ENCODE measurements around the gene EPO. TPM values are rescaled to one million over a fixed set of nuclear protein-coding genes. Genes with fewer than 3 reads are reported as not detected.
A peak's percentile ranks its signal among the peaks of the same experiment; 100 is the strongest.

The EPO gene
- not detected for total RNA-seq
- long read RNA-seq, donor 1, result 0 reads
- long read RNA-seq, donor 2, result 0 reads

DNA sequence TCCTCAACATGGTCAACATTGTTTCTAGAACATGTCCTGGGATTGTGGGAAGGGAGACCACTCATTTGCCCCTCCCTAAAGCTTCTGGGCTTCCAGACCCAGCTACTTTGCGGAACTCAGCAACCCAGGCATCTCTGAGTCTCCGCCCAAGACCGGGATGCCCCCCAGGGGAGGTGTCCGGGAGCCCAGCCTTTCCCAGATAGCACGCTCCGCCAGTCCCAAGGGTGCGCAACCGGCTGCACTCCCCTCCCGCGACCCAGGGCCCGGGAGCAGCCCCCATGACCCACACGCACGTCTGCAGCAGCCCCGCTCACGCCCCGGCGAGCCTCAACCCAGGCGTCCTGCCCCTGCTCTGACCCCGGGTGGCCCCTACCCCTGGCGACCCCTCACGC is at the start of gene EPO:
TSS of gene EPO (plus strand) at position 190 of the 392 bp plus-strand sequence. CDS start 513 bp downstream, outside the sequence.
- Histone ChIP-seq H3K4me1 (ENCODE audit: low read depth) (peaks cover 10% of the 10 kb centered on the region), H3K36me3 (ENCODE audit: low read depth) (no peaks in the 10 kb centered on the region), H3K4me3 (no peak within 1 kb of the TSS), H3K9me3 (no peaks in the 10 kb centered on the region)
- intact Hi-C loops (cut with DNase I, micrococcal nuclease), result no loop called here
- ATAC-seq, result no peak
- DNase-seq, result no peak
- TF ChIP-seq, protein P1, sequence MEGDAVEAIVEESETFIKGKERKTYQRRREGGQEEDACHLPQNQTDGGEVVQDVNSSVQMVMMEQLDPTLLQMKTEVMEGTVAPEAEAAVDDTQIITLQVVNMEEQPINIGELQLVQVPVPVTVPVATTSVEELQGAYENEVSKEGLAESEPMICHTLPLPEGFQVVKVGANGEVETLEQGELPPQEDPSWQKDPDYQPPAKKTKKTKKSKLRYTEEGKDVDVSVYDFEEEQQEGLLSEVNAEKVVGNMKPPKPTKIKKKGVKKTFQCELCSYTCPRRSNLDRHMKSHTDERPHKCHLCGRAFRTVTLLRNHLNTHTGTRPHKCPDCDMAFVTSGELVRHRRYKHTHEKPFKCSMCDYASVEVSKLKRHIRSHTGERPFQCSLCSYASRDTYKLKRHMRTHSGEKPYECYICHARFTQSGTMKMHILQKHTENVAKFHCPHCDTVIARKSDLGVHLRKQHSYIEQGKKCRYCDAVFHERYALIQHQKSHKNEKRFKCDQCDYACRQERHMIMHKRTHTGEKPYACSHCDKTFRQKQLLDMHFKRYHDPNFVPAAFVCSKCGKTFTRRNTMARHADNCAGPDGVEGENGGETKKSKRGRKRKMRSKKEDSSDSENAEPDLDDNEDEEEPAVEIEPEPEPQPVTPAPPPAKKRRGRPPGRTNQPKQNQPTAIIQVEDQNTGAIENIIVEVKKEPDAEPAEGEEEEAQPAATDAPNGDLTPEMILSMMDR (IDR thresholded peaks at IDR 0.05), result no peak

DNA sequence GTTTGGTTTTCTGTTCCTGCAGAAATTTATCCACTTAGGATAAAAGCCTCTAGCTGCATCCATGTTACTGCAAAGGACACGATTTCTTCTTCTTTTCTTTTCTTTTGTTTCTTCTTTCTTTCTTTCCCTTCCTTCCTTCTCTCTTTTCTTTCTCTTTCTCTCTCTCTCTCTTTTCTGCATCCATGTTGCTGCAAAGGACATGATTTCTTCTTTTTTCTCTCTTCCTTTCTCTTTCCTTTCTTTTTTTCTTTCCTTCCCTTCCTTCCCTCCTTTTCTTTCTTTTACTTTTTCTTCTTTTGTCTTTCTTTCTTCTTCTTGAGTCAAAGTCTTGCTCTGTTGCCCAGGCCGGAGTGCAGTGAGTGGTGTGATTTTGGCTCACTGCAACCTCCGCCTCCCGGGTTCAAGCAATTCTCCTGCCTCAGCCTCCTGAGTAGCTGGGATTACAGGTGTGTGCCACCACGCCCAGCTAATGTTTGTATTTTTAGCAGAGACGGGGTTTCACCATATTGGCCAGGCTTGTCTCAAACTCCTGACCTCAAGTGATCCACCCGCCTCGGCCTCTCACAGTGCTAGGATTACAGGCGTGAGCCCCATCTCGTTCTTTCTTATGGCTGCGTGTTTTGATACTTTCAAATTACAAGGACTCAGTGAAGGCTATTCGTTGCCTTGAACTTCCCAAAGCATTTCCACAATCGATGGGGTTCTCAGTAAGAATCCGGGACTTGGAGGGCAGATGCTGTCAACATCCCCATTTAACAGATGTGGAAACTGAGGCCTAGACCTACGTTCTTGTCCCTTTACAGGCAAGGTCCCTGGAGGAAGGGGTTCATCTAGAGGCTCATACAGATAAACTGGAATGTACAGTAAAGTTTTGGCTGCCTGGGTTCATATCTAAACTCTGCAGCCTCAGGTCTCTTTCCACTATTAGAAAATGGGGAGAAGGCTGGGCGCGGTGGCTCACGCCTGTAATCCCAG is 48.6 kb upstream of the EPO start:
- intact Hi-C loops (cut with DNase I, micrococcal nuclease), result no loop called here
- H3K4me1 ChIP-seq (ENCODE audit: low read depth), result no peaks in the 10 kb centered on the region
- DNase-seq, result peak in 1 of 3 donors; percentile 42
- no peaks in the 10 kb centered on the region for H3K9me3 ChIP-seq
- H3K4me3 ChIP-seq, result no peak overlapping the region
- TF ChIP-seq, protein P1 (IDR thresholded peaks at IDR 0.05), result no peak
- no peak for ATAC-seq
- no peaks in the 10 kb centered on the region for H3K36me3 ChIP-seq (ENCODE audit: low read depth)

DNA sequence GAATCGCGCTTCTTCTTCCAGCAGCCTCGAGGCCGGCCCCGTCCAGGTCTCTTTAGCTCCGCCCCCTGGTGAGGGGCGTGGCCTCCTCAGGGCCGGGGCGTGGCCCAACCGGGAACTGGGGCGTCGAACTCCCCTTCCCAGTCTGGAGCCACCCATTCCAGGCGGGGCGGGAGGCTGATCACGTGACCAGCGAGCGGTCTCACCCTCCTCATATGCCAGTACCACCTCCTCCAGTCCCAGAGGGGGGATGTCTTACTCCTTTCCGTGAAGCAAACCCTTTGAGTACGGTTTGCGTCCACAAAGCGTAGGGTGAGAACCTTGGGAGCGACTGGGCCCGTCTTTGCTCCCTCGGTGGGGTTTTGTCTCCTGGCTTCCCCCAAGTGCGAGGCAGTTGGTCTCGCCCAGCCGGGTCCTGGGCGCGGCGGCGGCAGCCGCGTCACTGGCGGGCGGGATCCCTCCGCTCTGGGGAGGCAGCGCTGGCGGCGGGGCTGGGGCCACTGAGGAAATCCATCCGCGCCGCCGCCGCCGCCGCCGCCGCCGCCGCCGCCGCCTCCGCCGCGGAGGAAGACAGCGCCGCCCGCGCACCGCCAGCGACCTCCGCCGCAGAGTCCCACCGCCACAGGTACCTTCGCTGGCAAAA is 46.8 kb upstream of the EPO start, which contains the start of gene GNB2:
TSS of gene GNB2 (plus strand) at position 439 of the 640 bp plus-strand sequence. CDS start 2,526 bp downstream, outside the sequence.
- TF ChIP-seq, protein P1 (IDR thresholded peaks at IDR 0.05), result no peak
- peaks cover 5% of the 10 kb centered on the region for H3K36me3 ChIP-seq (ENCODE audit: low read depth)
- H3K4me1 ChIP-seq (ENCODE audit: low read depth), result no peaks in the 10 kb centered on the region
- intact Hi-C loops (cut with DNase I, micrococcal nuclease), result no loop called here
- ATAC-seq (peak; percentile 86), DNase-seq (peak; percentile 100)
- H3K9me3 ChIP-seq, result no peaks in the 10 kb centered on the region
- peak within 1 kb of the TSS; percentile 90 for H3K4me3 ChIP-seq

DNA sequence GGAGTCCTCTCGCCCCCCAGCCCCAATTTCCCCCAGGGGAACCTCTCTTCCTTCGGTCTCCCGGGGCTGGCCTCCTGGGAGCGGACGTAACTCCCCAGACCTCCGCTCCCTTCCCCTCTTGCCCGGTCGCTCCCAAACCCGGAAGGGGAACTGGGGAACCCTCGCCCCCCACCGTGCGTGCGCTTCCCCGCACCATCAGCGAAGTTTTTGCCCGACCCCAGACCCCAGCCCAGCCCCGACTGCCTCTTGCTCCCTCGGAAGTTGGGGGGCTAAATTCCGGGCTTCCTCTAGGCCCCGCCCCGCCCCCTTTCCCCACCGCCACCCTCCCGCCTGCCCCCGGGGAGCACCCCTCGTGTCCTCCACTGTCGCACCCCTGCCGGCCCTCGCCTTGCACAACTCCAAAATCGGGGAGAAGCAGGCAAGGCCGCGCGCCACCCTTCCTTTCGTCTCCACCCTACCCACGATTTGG is 46.3 kb upstream of the EPO start:
- H3K4me1 ChIP-seq (ENCODE audit: low read depth), result no peaks in the 10 kb centered on the region
- intact Hi-C loops (cut with DNase I, micrococcal nuclease), result no loop called here
- DNase-seq (peak; percentile 61 to 82 (median 78)), ATAC-seq (peak; percentile 11)
- TF ChIP-seq, protein P1 (IDR thresholded peaks at IDR 0.05), result no peak
- H3K9me3 ChIP-seq, result no peaks in the 10 kb centered on the region
- H3K36me3 ChIP-seq (ENCODE audit: low read depth), result peaks cover 9% of the 10 kb centered on the region
- H3K4me3 ChIP-seq, result peak overlapping the region; percentile 90

DNA sequence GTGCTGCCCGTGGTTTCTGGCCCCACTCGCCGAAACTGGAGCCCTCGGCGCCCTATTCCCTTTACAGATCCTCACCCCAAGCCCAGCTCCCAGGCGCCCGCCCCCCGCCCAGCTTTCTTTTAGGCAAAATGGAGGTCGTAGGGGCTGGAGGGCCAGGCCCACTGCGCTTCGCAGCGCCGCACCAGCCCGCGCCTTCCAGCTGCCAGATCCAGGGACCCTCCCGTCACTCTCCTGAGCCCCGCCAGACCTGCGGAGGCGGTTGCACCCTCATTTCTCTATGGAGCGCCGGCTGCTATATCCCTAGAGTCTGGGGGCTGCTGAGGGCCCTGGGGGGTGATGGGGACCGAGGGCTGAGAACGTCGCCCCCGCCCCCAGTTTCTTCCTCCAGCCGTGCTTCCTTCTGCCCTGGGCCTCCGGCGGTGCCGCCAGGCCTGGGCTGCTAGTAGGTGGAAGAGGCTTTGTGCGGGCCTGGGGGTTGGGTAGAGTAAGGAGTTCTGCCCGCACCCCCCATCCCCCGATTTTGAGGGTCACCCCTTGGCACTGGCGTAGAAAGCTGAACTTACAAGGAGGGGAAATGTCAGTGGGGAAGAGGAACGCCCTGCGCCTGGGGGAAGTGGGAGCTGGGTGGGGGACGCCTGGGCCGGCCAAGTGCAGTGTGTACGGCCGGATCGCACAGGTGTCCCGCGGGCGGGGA is 45.7 kb upstream of the EPO start:
- intact Hi-C loops (cut with DNase I, micrococcal nuclease), result no loop called here
- Histone ChIP-seq H3K9me3 (no peaks in the 10 kb centered on the region), H3K36me3 (ENCODE audit: low read depth) (peaks cover 9% of the 10 kb centered on the region), H3K4me1 (ENCODE audit: low read depth) (no peaks in the 10 kb centered on the region), H3K4me3 (peak overlapping the region; percentile 90)
- TF ChIP-seq, protein P1 (IDR thresholded peaks at IDR 0.05), result no peak
- ATAC-seq (peak; percentile 6), DNase-seq (peak; percentile 46 to 74 (median 69))

All from mucosa of descending colon (tissue), 3 donors.